ENCODE measurements around the gene WFS1. TPM values are rescaled to one million over a fixed set of nuclear protein-coding genes. Genes with fewer than 3 reads are reported as not detected.

Gene WFS1
- total RNA-seq, 3 donors from 2014 or later = 32.5 to 58.3 (median 37.1) TPM

DNA sequence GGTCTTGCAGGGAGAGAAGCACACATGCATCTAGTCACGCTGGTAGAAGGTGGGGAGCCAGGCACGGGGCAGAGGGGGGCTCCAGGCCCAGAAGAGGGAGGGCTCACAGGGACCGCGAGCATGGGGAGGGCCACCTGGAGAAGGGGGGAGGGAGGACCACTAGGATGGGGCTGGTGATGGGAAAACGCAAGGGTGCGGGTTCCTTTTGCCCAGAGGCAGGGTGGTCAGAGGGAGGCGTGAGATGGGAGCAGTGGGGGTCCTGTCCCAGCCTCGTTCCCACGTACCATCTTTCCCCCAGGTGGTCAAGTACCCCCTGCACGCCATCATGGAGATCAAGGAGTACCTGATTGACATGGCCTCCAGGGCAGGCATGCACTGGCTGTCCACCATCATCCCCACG, 30.7 kb downstream of the WFS1 start:
- TF ChIP-seq POLR2AphosphoS5 (IDR thresholded peaks at IDR 0.05) (no peak), POLR2A (IDR thresholded peaks at IDR 0.05) (no peak)
- TF ChIP-seq, protein P1, sequence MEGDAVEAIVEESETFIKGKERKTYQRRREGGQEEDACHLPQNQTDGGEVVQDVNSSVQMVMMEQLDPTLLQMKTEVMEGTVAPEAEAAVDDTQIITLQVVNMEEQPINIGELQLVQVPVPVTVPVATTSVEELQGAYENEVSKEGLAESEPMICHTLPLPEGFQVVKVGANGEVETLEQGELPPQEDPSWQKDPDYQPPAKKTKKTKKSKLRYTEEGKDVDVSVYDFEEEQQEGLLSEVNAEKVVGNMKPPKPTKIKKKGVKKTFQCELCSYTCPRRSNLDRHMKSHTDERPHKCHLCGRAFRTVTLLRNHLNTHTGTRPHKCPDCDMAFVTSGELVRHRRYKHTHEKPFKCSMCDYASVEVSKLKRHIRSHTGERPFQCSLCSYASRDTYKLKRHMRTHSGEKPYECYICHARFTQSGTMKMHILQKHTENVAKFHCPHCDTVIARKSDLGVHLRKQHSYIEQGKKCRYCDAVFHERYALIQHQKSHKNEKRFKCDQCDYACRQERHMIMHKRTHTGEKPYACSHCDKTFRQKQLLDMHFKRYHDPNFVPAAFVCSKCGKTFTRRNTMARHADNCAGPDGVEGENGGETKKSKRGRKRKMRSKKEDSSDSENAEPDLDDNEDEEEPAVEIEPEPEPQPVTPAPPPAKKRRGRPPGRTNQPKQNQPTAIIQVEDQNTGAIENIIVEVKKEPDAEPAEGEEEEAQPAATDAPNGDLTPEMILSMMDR (IDR thresholded peaks at IDR 0.05) = no peak
- H3K27ac ChIP-seq = no peak overlapping the region
- H3K36me3 ChIP-seq = peaks cover 10% of the 10 kb centered on the region
- H3K4me3 ChIP-seq = no peak overlapping the region
- intact Hi-C loops (cut with DNase I; ENCODE audit: low total_unique reads) = no loop called here
- H3K4me1 ChIP-seq = no peaks in the 10 kb centered on the region
- no peaks in the 10 kb centered on the region for H3K27me3 ChIP-seq
- DNase-seq (ENCODE audit: low spot score in 2 of 2) = no peak
- no peaks in the 10 kb centered on the region for H3K9me3 ChIP-seq

DNA sequence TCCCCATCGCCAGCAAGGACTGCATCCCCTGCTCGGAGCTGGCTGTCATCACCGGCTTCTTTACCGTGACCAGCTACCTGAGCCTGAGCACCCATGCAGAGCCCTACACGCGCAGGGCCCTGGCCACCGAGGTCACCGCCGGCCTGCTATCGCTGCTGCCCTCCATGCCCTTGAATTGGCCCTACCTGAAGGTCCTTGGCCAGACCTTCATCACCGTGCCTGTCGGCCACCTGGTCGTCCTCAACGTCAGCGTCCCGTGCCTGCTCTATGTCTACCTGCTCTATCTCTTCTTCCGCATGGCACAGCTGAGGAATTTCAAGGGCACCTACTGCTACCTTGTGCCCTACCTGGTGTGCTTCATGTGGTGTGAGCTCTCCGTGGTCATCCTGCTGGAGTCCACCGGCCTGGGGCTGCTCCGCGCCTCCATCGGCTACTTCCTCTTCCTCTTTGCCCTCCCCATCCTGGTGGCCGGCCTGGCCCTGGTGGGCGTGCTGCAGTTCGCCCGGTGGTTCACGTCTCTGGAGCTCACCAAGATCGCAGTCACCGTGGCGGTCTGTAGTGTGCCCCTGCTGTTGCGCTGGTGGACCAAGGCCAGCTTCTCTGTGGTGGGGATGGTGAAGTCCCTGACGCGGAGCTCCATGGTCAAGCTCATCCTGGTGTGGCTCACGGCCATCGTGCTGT, 31.5 kb downstream of the WFS1 start:
- TF ChIP-seq, protein P1 (IDR thresholded peaks at IDR 0.05) = no peak
- no peak for TF ChIP-seq POLR2AphosphoS5 (IDR thresholded peaks at IDR 0.05)
- TF ChIP-seq POLR2A (IDR thresholded peaks at IDR 0.05) = no peak
- intact Hi-C loops (cut with DNase I; ENCODE audit: low total_unique reads) = no loop called here
- Histone ChIP-seq H3K27me3 (no peaks in the 10 kb centered on the region), H3K4me1 (no peaks in the 10 kb centered on the region), H3K36me3 (peaks cover 1% of the 10 kb centered on the region), H3K4me3 (no peak overlapping the region), H3K27ac (no peak overlapping the region), H3K9me3 (no peaks in the 10 kb centered on the region)
- DNase-seq (ENCODE audit: low spot score in 2 of 2) = no peak

DNA sequence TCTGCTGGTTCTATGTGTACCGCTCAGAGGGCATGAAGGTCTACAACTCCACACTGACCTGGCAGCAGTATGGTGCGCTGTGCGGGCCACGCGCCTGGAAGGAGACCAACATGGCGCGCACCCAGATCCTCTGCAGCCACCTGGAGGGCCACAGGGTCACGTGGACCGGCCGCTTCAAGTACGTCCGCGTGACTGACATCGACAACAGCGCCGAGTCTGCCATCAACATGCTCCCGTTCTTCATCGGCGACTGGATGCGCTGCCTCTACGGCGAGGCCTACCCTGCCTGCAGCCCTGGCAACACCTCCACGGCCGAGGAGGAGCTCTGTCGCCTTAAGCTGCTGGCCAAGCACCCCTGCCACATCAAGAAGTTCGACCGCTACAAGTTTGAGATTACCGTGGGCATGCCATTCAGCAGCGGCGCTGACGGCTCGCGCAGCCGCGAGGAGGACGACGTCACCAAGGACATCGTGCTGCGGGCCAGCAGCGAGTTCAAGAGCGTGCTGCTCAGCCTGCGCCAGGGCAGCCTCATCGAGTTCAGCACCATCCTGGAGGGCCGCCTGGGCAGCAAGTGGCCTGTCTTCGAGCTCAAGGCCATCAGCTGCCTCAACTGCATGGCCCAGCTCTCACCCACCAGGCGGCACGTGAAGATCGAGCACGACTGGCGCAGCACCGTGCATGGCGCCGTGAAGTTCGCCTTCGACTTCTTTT, 32.2 kb downstream of the WFS1 start:
- DNase-seq (ENCODE audit: low spot score in 2 of 2) = no peak
- intact Hi-C loops (cut with DNase I; ENCODE audit: low total_unique reads) = no loop called here
- Histone ChIP-seq H3K9me3 (no peaks in the 10 kb centered on the region), H3K4me1 (no peaks in the 10 kb centered on the region), H3K36me3 (no peaks in the 10 kb centered on the region), H3K27me3 (no peaks in the 10 kb centered on the region), H3K4me3 (no peak overlapping the region), H3K27ac (no peak overlapping the region)
- no peak for TF ChIP-seq POLR2AphosphoS5 (IDR thresholded peaks at IDR 0.05)
- TF ChIP-seq, protein P1 (IDR thresholded peaks at IDR 0.05) = no peak
- TF ChIP-seq POLR2A (IDR thresholded peaks at IDR 0.05) = no peak

DNA sequence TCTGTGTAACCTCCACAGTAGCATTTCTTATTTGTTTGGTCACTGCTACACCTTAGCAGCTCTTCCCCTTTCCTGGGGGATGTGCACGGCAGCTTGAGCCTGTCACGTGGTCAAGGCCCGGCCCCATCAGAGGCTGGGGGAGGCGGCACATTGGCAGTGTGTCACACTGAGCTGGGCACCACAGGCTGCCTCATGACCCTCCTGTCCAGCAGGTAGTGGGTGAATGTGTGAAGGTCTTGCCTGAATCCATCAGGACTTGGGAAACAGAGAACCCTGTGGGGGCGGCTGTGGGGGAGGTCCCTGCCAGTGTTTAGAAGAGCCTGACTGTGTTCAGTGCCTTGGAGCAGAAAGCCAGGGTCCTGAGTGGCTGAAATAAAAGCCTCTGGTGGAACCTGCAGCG, 33.2 kb downstream of the WFS1 start:
- no peak overlapping the region for H3K4me3 ChIP-seq
- no peaks in the 10 kb centered on the region for H3K4me1 ChIP-seq
- H3K9me3 ChIP-seq = no peaks in the 10 kb centered on the region
- no peak overlapping the region for H3K27ac ChIP-seq
- TF ChIP-seq POLR2AphosphoS5 (IDR thresholded peaks at IDR 0.05) (no peak), POLR2A (IDR thresholded peaks at IDR 0.05) (no peak)
- TF ChIP-seq, protein P1 (IDR thresholded peaks at IDR 0.05) = no peak
- DNase-seq (ENCODE audit: low spot score in 2 of 2) = no peak
- no peaks in the 10 kb centered on the region for H3K36me3 ChIP-seq
- intact Hi-C loops (cut with DNase I; ENCODE audit: low total_unique reads) = no loop called here
- H3K27me3 ChIP-seq = no peaks in the 10 kb centered on the region

DNA sequence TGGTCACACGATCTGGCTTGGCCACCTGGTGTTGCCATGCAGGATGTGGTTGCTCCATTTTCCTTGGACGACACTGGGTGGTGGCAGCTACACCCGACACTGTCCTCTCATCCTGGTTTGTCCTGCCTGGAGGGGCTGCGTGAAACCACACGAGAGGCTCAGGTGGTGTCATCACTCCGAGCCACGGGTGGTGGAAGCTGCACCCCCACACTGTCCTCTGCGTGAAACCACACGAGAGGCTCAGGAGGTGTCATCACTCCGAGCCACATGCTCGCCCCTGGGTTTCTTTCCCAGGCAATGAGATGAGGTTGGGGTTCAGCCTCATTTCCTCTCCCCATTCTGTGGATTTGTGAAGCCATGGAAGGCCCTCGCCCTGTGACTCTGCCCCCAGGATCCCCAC, 34.3 kb downstream of the WFS1 start:
- TF ChIP-seq POLR2AphosphoS5 (IDR thresholded peaks at IDR 0.05) (no peak), POLR2A (IDR thresholded peaks at IDR 0.05) (no peak)
- TF ChIP-seq, protein P1 (IDR thresholded peaks at IDR 0.05) = no peak
- Histone ChIP-seq H3K36me3 (no peaks in the 10 kb centered on the region), H3K9me3 (no peaks in the 10 kb centered on the region), H3K4me1 (no peaks in the 10 kb centered on the region), H3K27me3 (no peaks in the 10 kb centered on the region), H3K27ac (no peak overlapping the region), H3K4me3 (no peak overlapping the region)
- no peak for DNase-seq (ENCODE audit: low spot score in 2 of 2)
- intact Hi-C loops (cut with DNase I; ENCODE audit: low total_unique reads) = no loop called here
